ENCODE data around the gene APOA5.

GRCh38 chr11:116840746-116841296 lies 49.1 kb upstream of the APOA5 start:
- TF ChIP-seq, protein P1, sequence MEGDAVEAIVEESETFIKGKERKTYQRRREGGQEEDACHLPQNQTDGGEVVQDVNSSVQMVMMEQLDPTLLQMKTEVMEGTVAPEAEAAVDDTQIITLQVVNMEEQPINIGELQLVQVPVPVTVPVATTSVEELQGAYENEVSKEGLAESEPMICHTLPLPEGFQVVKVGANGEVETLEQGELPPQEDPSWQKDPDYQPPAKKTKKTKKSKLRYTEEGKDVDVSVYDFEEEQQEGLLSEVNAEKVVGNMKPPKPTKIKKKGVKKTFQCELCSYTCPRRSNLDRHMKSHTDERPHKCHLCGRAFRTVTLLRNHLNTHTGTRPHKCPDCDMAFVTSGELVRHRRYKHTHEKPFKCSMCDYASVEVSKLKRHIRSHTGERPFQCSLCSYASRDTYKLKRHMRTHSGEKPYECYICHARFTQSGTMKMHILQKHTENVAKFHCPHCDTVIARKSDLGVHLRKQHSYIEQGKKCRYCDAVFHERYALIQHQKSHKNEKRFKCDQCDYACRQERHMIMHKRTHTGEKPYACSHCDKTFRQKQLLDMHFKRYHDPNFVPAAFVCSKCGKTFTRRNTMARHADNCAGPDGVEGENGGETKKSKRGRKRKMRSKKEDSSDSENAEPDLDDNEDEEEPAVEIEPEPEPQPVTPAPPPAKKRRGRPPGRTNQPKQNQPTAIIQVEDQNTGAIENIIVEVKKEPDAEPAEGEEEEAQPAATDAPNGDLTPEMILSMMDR (IDR thresholded peaks at IDR 0.05) = no peak
- TF ChIP-seq POLR2A (IDR thresholded peaks at IDR 0.05) (no peak), POLR2AphosphoS5 (IDR thresholded peaks at IDR 0.05; ENCODE audit: insufficient read depth in 1 of 2, low read depth in 1 of 2) (no peak)

Data from vagina (tissue), 2 donors.